Endothelial cell (in vitro differentiated cells): Measurements from ENCODE around the gene EVPL. TPM values are rescaled to one million over a fixed set of nuclear protein-coding genes. Genes with fewer than 3 reads are reported as not detected.

Experiments used
- DNase-seq: peaks from one replicate; pipeline ENCODE4 v3.0.0; 2021; ENCODE audit warnings: low spot score
- H3K27ac Mint-ChIP-seq: one replicate; pipeline ENCODE4 v1.8.0; 2021; ENCODE audit warnings: mixed read lengths, inconsistent platforms; ENCODE audit not compliant: unreplicated experiment
- H3K27me3 Mint-ChIP-seq: one replicate; pipeline ENCODE4 v1.8.0; 2021; ENCODE audit warnings: mild to moderate bottlenecking, moderate library complexity, mixed read lengths, inconsistent platforms; ENCODE audit not compliant: unreplicated experiment
- H3K36me3 Mint-ChIP-seq: one replicate; pipeline ENCODE4 v1.8.0; 2021; ENCODE audit warnings: mild to moderate bottlenecking, low read depth, mixed read lengths, inconsistent platforms; ENCODE audit not compliant: unreplicated experiment
- H3K4me1 Mint-ChIP-seq: one replicate; pipeline ENCODE4 v1.8.0; 2021; ENCODE audit warnings: mild to moderate bottlenecking, mixed read lengths, inconsistent platforms; ENCODE audit not compliant: unreplicated experiment
- H3K4me3 Mint-ChIP-seq: one replicate; pipeline ENCODE4 v1.8.0; 2021; ENCODE audit warnings: mild to moderate bottlenecking, mixed read lengths, inconsistent platforms; ENCODE audit not compliant: unreplicated experiment
- H3K9me3 Mint-ChIP-seq: one replicate; pipeline ENCODE4 v1.8.0; 2021; ENCODE audit warnings: mixed read lengths, inconsistent platforms; ENCODE audit not compliant: unreplicated experiment
- total RNA-seq: library from RNA; stranded (reverse); fragmentation: NEBNext Ultra II Directional; extraction: Animal tissue kit (Norgen Biotek cat#: 25700); gene quantifications from one replicate; pipeline ENCODE4 v1.2.1, GENCODE V29; 2021; ENCODE audit not compliant: unreplicated experiment
- TF ChIP-seq, protein P1 (sequence below): fragments of 200-600 bp; sonication (generic); IDR thresholded peaks from one replicate; pipeline ENCODE4 v1.5.0; 2021; ENCODE audit warnings: antibody characterized with exemption; ENCODE audit not compliant: unreplicated experiment

EVPL gene
- total RNA-seq, 1 donor from 2014 or later: not detected

GRCh38 chr17:76017481-76018339, 9.4 kb downstream of the EVPL start:
- Mint-ChIP-seq H3K4me1 (peaks cover 1% of the 10 kb centered on the region), H3K4me3 (no peak overlapping the region), H3K36me3 (no peaks in the 10 kb centered on the region), H3K27ac (no peak overlapping the region), H3K9me3 (no peaks in the 10 kb centered on the region), H3K27me3 (peaks cover 3% of the 10 kb centered on the region)
- DNase-seq: no peak
- TF ChIP-seq, protein P1, sequence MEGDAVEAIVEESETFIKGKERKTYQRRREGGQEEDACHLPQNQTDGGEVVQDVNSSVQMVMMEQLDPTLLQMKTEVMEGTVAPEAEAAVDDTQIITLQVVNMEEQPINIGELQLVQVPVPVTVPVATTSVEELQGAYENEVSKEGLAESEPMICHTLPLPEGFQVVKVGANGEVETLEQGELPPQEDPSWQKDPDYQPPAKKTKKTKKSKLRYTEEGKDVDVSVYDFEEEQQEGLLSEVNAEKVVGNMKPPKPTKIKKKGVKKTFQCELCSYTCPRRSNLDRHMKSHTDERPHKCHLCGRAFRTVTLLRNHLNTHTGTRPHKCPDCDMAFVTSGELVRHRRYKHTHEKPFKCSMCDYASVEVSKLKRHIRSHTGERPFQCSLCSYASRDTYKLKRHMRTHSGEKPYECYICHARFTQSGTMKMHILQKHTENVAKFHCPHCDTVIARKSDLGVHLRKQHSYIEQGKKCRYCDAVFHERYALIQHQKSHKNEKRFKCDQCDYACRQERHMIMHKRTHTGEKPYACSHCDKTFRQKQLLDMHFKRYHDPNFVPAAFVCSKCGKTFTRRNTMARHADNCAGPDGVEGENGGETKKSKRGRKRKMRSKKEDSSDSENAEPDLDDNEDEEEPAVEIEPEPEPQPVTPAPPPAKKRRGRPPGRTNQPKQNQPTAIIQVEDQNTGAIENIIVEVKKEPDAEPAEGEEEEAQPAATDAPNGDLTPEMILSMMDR: no peak

DNA sequence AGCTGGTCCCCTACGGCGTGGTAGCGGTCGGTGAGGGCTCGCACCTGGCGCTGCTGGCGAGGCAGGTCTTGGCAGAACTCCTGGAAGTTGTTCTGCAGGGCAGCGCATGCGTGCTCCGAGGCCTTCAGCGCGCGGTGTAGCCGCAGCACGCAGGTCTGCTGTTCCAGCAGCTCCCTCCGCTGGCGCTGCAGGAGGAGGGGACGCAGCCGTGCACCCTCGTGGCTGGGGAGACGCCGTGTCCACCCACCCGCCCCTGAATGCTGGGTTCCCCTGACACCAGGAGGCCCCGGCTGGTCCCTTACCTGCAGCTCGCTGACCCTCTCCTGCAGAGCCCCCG, 12.2 kb downstream of the EVPL start:
- Mint-ChIP-seq H3K9me3 (no peaks in the 10 kb centered on the region), H3K4me1 (no peaks in the 10 kb centered on the region), H3K36me3 (peaks cover 1% of the 10 kb centered on the region), H3K27me3 (no peaks in the 10 kb centered on the region), H3K4me3 (no peak overlapping the region), H3K27ac (no peak overlapping the region)
- TF ChIP-seq, protein P1: no peak
- DNase-seq: no peak

- H3K4me3 Mint-ChIP-seq: no peak overlapping the region
- peak; percentile 82 for DNase-seq
Measured at GRCh38 chr17:76014100-76014924, 12.8 kb downstream of the EVPL start.

DNA sequence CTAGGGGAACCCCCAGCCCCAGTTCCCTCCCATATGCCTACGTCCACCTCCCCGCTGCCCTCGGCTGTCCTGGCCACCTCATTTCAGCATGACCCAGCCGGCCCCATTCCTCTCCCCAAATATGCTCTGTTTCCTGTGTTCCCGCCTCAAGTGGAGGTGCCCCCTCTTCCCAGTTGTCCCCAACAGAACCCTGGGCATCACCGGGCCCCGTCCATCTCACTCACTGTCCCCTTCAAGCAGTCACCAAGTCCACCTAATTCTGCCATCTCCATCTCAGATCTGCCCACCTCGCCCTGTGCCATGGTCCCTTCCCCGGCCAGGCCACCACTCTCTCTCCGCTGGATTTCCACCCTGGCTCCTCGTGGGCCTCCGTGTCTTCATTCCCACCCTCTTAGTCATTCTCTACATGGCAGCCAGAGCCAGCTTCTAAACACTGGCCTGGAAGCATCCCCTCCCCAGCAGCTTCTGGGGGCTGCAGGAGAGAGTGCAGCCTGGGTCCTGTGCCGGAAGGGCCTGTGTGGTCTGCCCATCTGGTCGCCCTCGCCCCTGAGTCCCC, 13.7 kb downstream of the EVPL start:
- H3K36me3 Mint-ChIP-seq: peaks cover 9% of the 10 kb centered on the region
- H3K4me1 Mint-ChIP-seq: no peaks in the 10 kb centered on the region
- no peak overlapping the region for H3K4me3 Mint-ChIP-seq

More at GRCh38 chr17:76014100-76014924, 12.8 kb downstream of the EVPL start:
- Mint-ChIP-seq H3K27ac (no peak overlapping the region), H3K9me3 (no peaks in the 10 kb centered on the region), H3K27me3 (no peaks in the 10 kb centered on the region), H3K36me3 (peaks cover 7% of the 10 kb centered on the region), H3K4me1 (no peaks in the 10 kb centered on the region)
- TF ChIP-seq, protein P1: peak; percentile 94

More for the DNA sequence above, 13.7 kb downstream of the EVPL start:
- Mint-ChIP-seq H3K27me3 (no peaks in the 10 kb centered on the region), H3K9me3 (no peaks in the 10 kb centered on the region), H3K27ac (no peak overlapping the region)
- TF ChIP-seq, protein P1: no peak
- DNase-seq: no peak
